ENCODE results near the gene XNDC1N. TPM values are rescaled to one million over a fixed set of nuclear protein-coding genes. Genes with fewer than 3 reads are reported as not detected.
"Not testable (repeated sequence)": the region's sequence is repeated elsewhere in the genome, so short reads cannot be mapped to it uniquely, and the experiment has no call there.

XNDC1N gene
- total RNA-seq, 1 donor from 2014 or later, result not detected

DNA sequence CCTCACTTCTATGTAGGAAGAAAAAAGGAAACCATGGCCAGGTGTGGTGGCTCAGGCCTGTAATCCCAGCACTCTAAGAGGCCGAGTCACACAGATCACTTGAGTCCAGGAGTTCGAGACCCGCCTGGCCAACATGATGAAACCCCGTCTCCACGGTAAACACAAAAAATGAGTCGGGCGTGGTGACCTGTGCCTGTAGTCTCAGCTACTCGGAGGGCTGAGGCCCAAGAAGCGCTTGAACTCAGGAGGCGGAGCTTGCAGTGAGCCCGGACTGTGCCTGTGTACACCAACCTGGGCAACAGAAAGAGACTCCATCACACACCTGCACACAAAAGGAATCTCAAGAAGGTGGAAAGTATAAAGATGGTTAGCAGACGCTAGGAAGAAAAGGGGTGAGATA is 32.4 kb downstream of the XNDC1N start:
- Histone ChIP-seq H3K4me1 (no peaks in the 10 kb centered on the region), H3K9me3 (no peaks in the 10 kb centered on the region), H3K27ac (no peak overlapping the region), H3K4me3 (no peak overlapping the region), H3K27me3 (no peaks in the 10 kb centered on the region), H3K36me3 (peaks cover 0 to 5% of the 10 kb centered on the region in 2 donors)
- intact Hi-C loops (cut with DNase I), result no loop called here
- no peak for DNase-seq (ENCODE audit: low spot score in 2 of 2)
- TF ChIP-seq, protein P1, sequence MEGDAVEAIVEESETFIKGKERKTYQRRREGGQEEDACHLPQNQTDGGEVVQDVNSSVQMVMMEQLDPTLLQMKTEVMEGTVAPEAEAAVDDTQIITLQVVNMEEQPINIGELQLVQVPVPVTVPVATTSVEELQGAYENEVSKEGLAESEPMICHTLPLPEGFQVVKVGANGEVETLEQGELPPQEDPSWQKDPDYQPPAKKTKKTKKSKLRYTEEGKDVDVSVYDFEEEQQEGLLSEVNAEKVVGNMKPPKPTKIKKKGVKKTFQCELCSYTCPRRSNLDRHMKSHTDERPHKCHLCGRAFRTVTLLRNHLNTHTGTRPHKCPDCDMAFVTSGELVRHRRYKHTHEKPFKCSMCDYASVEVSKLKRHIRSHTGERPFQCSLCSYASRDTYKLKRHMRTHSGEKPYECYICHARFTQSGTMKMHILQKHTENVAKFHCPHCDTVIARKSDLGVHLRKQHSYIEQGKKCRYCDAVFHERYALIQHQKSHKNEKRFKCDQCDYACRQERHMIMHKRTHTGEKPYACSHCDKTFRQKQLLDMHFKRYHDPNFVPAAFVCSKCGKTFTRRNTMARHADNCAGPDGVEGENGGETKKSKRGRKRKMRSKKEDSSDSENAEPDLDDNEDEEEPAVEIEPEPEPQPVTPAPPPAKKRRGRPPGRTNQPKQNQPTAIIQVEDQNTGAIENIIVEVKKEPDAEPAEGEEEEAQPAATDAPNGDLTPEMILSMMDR (IDR thresholded peaks at IDR 0.05), result no peak

DNA sequence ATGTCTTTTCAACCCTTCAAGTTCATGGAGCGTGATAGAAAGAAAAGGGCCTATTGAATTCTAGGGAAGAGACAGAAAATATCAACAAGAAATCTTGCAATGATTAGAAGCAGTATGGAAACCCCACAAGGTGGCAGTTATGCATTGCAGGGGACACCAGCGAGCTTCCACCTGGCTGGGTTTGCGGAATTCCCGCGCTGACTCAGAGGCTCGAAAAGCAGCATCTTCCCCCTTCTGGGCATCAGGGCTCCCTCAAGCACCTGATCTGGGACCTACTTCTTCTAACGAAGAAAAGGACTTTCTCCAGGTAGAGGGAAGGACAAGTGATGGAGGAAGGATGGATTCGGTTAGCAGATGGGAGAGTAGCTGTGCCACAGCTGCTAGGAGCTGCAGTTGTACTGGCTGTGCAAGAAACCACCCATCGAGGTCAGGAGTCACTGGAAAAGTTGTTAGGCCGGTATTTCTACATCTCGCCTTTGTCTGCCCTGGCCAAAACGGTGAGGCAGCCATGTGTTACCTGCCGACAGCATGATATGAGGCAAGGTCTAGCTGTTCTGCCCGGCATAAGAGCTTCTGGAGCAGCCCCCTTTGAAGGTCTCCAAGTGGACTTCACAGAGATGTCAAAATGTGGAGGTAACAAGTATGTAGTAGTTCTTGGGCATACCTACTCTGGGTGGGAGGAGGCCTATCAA is 39.1 kb downstream of the XNDC1N start:
- H3K9me3 ChIP-seq; H3K4me1 ChIP-seq; intact Hi-C loops (cut with DNase I); H3K27ac ChIP-seq; H3K27me3 ChIP-seq; DNase-seq (ENCODE audit: low spot score in 2 of 2); H3K4me3 ChIP-seq; H3K36me3 ChIP-seq: not testable (repeated sequence)

DNA sequence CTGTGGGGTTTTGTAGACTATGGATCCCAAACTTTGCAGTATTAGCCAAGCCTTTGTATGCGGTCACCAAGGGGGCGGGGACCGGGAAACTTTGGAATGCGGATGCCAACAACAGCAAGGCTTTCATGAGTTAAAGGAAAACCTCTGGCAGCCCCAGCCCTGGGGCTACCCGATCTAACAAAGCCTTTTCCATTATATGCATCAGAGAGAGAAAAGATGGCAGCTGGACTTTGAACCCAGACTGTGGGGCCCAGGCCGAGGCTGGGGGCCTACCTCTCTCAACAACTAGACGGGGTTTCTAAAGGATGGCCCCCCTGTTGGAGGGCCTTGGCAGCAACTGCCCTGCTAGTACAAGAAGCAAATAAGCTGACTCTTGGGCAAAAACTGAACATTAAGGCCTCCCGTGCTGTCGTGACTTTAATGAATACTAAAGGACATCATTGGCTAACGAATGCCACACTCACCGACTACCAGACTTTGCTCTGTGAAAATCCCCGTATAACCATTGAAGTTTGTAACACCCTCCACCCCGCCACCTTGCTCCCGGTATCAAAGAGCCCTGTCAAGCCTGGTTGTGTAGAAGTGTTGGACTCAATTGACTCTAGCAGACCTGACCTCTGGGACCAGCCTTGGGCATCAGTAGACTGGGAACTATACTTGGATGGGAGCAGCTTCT is 39.9 kb downstream of the XNDC1N start:
- H3K36me3 ChIP-seq; DNase-seq (ENCODE audit: low spot score in 2 of 2); H3K27me3 ChIP-seq; H3K9me3 ChIP-seq; intact Hi-C loops (cut with DNase I); H3K4me1 ChIP-seq; H3K4me3 ChIP-seq; H3K27ac ChIP-seq: not testable (repeated sequence)

DNA sequence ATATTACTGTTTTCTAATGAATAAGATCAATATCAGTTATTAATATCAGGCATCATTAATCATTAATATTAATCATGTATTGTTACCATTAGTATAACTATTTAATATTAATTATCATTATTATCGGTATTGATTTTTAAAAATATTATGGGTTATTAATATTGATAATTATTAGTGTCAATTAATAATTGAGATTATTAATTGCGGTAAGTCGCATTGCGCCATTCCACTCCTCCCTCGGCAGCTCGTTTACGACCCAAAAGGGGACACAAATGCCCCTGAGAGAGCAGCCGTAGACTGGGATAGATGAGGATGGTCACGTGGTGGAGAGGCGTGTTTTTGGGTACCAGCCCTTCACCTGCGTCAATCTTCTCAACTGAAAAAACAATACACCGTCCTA is 42.6 kb downstream of the XNDC1N start:
- H3K36me3 ChIP-seq; H3K27ac ChIP-seq; H3K4me1 ChIP-seq; intact Hi-C loops (cut with DNase I); H3K4me3 ChIP-seq; H3K9me3 ChIP-seq; DNase-seq (ENCODE audit: low spot score in 2 of 2); H3K27me3 ChIP-seq: not testable (repeated sequence)

Other genes starting within 250 kb of the XNDC1N start
- gene DEFB108B, start 95.4 kb downstream of the XNDC1N start, total RNA-seq, result not detected
- not detected for gene DEFB131B, start 50.1 kb downstream of the XNDC1N start, total RNA-seq
- 5.0 TPM for gene RNF121, start 452 bp upstream of the XNDC1N start, total RNA-seq
- gene IL18BP, start 70.3 kb upstream of the XNDC1N start, total RNA-seq, result 5.0 TPM
- gene NUMA1, start 151.9 kb upstream of the XNDC1N start, total RNA-seq, result 289 TPM
- 12.9 TPM for gene LRRC51, start 152.3 kb upstream of the XNDC1N start, total RNA-seq
- 148 TPM for gene LAMTOR1, start 174.7 kb upstream of the XNDC1N start, total RNA-seq
- gene TOMT, start 177.3 kb upstream of the XNDC1N start, total RNA-seq, result not detected
- gene ANAPC15, start 184.1 kb upstream of the XNDC1N start, total RNA-seq, result not detected
- not detected for gene FOLR3, start 207.1 kb upstream of the XNDC1N start, total RNA-seq